Liver (tissue), 9 donors: ENCODE measurements around the gene ARF4. TPM values are rescaled to one million over a fixed set of nuclear protein-coding genes. Genes with fewer than 3 reads are reported as not detected.

Source experiments
- DNase-seq: peaks from one replicate; pipeline ENCODE4 v3.0.0-alpha.2; 2017; ENCODE audit warnings: low spot score
- H3K27ac ChIP-seq, 2 donors: one replicate each; pipeline ENCODE4 v1.7.0; 2013; ENCODE audit warnings: inconsistent platforms in 2 of 2, low read length in 2 of 2, control low read depth in 1 of 2, low read depth in 1 of 2, mild to moderate bottlenecking in 1 of 2
- H3K27me3 ChIP-seq, 4 donors: one replicate each; pipeline versions ENCODE4 v1.6.1 to v1.7.0; 2013; ENCODE audit warnings: low read length in 3 of 4, inconsistent platforms in 1 of 4, mild to moderate bottlenecking in 1 of 4, moderate library complexity in 1 of 4; ENCODE audit not compliant: control insufficient read depth in 4 of 4, insufficient read depth in 4 of 4
- H3K36me3 ChIP-seq, 4 donors: one replicate each; pipeline versions ENCODE4 v1.6.1 to v1.7.0; 2013; ENCODE audit warnings: low read length in 3 of 4, mild to moderate bottlenecking in 3 of 4, low read depth in 1 of 4, moderate library complexity in 1 of 4; ENCODE audit not compliant: control insufficient read depth in 4 of 4, insufficient read depth in 3 of 4
- H3K4me1 ChIP-seq, 4 donors: one replicate each; pipeline versions ENCODE4 v1.6.1 to v1.7.0; 2013; ENCODE audit warnings: low read length in 3 of 4, mild to moderate bottlenecking in 3 of 4, moderate library complexity in 1 of 4; ENCODE audit not compliant: control insufficient read depth in 4 of 4, insufficient read depth in 4 of 4
- H3K4me3 ChIP-seq, 3 donors: one replicate each; pipeline versions ENCODE4 v1.6.1 to v1.7.0; 2013; ENCODE audit warnings: low read length in 3 of 3, control low read depth in 1 of 3, low read depth in 1 of 3, mild to moderate bottlenecking in 1 of 3
- H3K9ac ChIP-seq, 2 donors: one replicate each; pipeline ENCODE4 v1.7.0; 2013; ENCODE audit warnings: low read length in 2 of 2, mild to moderate bottlenecking in 2 of 2, moderate library complexity in 2 of 2, control low read depth in 1 of 2, low read depth in 1 of 2
- H3K9me3 ChIP-seq, 4 donors: one replicate each; pipeline versions ENCODE4 v1.6.1 to v1.7.0; 2013; ENCODE audit warnings: low read length in 3 of 4; ENCODE audit not compliant: control insufficient read depth in 4 of 4
- CTCF ChIP-seq: fragments of 150-350 bp; IDR thresholded peaks from 2 replicates; pipeline ENCODE4 v1.5.1; 2017; ENCODE audit warnings: improper control_type of control experiment, low read depth, low read length; ENCODE audit not compliant: missing input control
- EGR1 ChIP-seq, 2 donors: IDR thresholded peaks; 2 replicates each; pipeline ENCODE4 v1.6.1; 2016 to 2018; ENCODE audit warnings: antibody characterized with exemption in 2 of 2, low read depth in 2 of 2
- FOXA1 ChIP-seq: IDR thresholded peaks from 2 replicates; pipeline ENCODE4 v1.6.1; 2016; ENCODE audit warnings: antibody characterized with exemption
- FOXA2 ChIP-seq: IDR thresholded peaks from 2 replicates; pipeline ENCODE4 v1.6.1; 2016; ENCODE audit warnings: antibody characterized with exemption
- HNF4A ChIP-seq, 2 donors: conservative IDR thresholded peaks; 2 replicates each; pipeline ENCODE4 v1.6.1; 2016; ENCODE audit warnings: antibody characterized with exemption in 2 of 2, mild to moderate bottlenecking in 2 of 2
- HNF4G ChIP-seq: IDR thresholded peaks from 2 replicates; pipeline ENCODE4 v1.6.1; 2016; ENCODE audit warnings: antibody characterized with exemption
- MAX ChIP-seq: IDR thresholded peaks from 2 replicates; pipeline ENCODE4 v1.6.1; 2016; ENCODE audit warnings: antibody characterized with exemption
- NR2F2 ChIP-seq: IDR thresholded peaks from 2 replicates; pipeline ENCODE4 v1.6.1; 2016; ENCODE audit warnings: antibody characterized with exemption
- RAD21 ChIP-seq, 2 donors: IDR thresholded peaks; 2 replicates each; pipeline ENCODE4 v1.6.1; 2016; ENCODE audit warnings: antibody characterized with exemption in 2 of 2, mild to moderate bottlenecking in 2 of 2
- RXRA ChIP-seq, 2 donors: IDR thresholded peaks; 2 replicates each; pipeline ENCODE4 v1.6.1; 2017 to 2018; ENCODE audit warnings: antibody characterized with exemption in 2 of 2, mild to moderate bottlenecking in 1 of 2
- SP1 ChIP-seq: IDR thresholded peaks from 2 replicates; pipeline ENCODE4 v1.6.1; 2018; ENCODE audit warnings: antibody characterized with exemption, mild to moderate bottlenecking
- TAF1 ChIP-seq: conservative IDR thresholded peaks from 2 replicates; pipeline ENCODE4 v1.6.1; 2016; ENCODE audit warnings: antibody characterized with exemption, mild to moderate bottlenecking
- YY1 ChIP-seq: IDR thresholded peaks from 2 replicates; pipeline ENCODE4 v1.6.1; 2016; ENCODE audit warnings: antibody characterized with exemption, mild to moderate bottlenecking
- WGBS: extraction: QIAGEN DNeasy Blood & Tissue Kit; methylation state at CpG from one replicate; pipeline ENCODE4 v1.1.7; 2013; 5-methylcytosine and 5-hydroxymethylcytosine counted together
- polyA plus RNA-seq, 2 donors: library from polyadenylated mRNA; stranded (reverse) in 1 of 2; unstranded in 1 of 2; fragments of 200-250 nt in 1 of 2; fragments of >200 nt in 1 of 2; fragmentation: Nextera tagmentation in 1 of 2; extraction: Ambion mirVana in 1 of 2; gene quantifications; one replicate each; pipeline versions ENCODE4 v1.2.1 to v1.2.3, GENCODE V29; 2013 to 2015
- total RNA-seq, 2 donors: library from RNA; depleted of rRNA; stranded (reverse); fragments of >200 nt; gene quantifications; one replicate each; pipeline ENCODE4 v1.2.3, GENCODE V29; 2014
- TF ChIP-seq, protein P1 (sequence below): IDR thresholded peaks from 2 replicates; pipeline ENCODE4 v1.6.1; 2016; ENCODE audit warnings: antibody characterized with exemption
- TF ChIP-seq, protein P2 (sequence below): IDR thresholded peaks from 2 replicates; pipeline ENCODE4 v1.6.1; 2016; ENCODE audit warnings: antibody characterized with exemption
- TF ChIP-seq, protein P3 (sequence below): IDR thresholded peaks from 2 replicates; pipeline ENCODE4 v1.6.1; 2016; ENCODE audit warnings: antibody characterized with exemption, mild to moderate bottlenecking
- donor health status: healthy.
- donor health status: healthy.
- donor health status: healthy.
- donor health status: healthy.
- donor health status: healthy.

The ARF4 gene
- total and polyA plus RNA-seq, 4 donors, result 90.0 to 143 (median 106) TPM

GRCh38 chr3:57545636-57546268, 51.4 kb downstream of the ARF4 start:
- Histone ChIP-seq H3K9me3 (no peaks in the 10 kb centered on the region), H3K27ac (no peak overlapping the region), H3K9ac (no peak overlapping the region), H3K4me3 (no peak overlapping the region), H3K4me1 (peaks cover 2 to 11% (median 9%) of the 10 kb centered on the region in 4 donors), H3K27me3 (no peaks in the 10 kb centered on the region), H3K36me3 (no peaks in the 10 kb centered on the region)
- TF ChIP-seq HNF4G (no peak), HNF4A (conservative IDR thresholded peaks at IDR 0.05) (no peak), RXRA (IDR thresholded peaks at IDR 0.05) (no peak), FOXA2 (no peak), NR2F2 (no peak), EGR1 (IDR thresholded peaks at IDR 0.05; ENCODE audit: low read depth in 2 of 2) (no peak), CTCF (no peak), FOXA1 (no peak), MAX (no peak), RAD21 (IDR thresholded peaks at IDR 0.05) (no peak), SP1 (no peak), TAF1 (no peak), YY1 (no peak)
- TF ChIP-seq, protein P1, sequence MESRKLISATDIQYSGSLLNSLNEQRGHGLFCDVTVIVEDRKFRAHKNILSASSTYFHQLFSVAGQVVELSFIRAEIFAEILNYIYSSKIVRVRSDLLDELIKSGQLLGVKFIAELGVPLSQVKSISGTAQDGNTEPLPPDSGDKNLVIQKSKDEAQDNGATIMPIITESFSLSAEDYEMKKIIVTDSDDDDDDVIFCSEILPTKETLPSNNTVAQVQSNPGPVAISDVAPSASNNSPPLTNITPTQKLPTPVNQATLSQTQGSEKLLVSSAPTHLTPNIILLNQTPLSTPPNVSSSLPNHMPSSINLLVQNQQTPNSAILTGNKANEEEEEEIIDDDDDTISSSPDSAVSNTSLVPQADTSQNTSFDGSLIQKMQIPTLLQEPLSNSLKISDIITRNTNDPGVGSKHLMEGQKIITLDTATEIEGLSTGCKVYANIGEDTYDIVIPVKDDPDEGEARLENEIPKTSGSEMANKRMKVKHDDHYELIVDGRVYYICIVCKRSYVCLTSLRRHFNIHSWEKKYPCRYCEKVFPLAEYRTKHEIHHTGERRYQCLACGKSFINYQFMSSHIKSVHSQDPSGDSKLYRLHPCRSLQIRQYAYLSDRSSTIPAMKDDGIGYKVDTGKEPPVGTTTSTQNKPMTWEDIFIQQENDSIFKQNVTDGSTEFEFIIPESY, result no peak
- TF ChIP-seq, protein P2, sequence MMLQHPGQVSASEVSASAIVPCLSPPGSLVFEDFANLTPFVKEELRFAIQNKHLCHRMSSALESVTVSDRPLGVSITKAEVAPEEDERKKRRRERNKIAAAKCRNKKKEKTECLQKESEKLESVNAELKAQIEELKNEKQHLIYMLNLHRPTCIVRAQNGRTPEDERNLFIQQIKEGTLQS, result no peak
- TF ChIP-seq, protein P3, sequence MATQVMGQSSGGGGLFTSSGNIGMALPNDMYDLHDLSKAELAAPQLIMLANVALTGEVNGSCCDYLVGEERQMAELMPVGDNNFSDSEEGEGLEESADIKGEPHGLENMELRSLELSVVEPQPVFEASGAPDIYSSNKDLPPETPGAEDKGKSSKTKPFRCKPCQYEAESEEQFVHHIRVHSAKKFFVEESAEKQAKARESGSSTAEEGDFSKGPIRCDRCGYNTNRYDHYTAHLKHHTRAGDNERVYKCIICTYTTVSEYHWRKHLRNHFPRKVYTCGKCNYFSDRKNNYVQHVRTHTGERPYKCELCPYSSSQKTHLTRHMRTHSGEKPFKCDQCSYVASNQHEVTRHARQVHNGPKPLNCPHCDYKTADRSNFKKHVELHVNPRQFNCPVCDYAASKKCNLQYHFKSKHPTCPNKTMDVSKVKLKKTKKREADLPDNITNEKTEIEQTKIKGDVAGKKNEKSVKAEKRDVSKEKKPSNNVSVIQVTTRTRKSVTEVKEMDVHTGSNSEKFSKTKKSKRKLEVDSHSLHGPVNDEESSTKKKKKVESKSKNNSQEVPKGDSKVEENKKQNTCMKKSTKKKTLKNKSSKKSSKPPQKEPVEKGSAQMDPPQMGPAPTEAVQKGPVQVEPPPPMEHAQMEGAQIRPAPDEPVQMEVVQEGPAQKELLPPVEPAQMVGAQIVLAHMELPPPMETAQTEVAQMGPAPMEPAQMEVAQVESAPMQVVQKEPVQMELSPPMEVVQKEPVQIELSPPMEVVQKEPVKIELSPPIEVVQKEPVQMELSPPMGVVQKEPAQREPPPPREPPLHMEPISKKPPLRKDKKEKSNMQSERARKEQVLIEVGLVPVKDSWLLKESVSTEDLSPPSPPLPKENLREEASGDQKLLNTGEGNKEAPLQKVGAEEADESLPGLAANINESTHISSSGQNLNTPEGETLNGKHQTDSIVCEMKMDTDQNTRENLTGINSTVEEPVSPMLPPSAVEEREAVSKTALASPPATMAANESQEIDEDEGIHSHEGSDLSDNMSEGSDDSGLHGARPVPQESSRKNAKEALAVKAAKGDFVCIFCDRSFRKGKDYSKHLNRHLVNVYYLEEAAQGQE, result no peak
- 83% methylated on average over 7 of the region's 7 CpGs for WGBS
- DNase-seq, result no peak
